Activated naive CD4-positive, alpha-beta T cell treated with anti-CD3 and anti-CD28 coated beads for 36 hours (primary cell): ENCODE data around the gene MICAL2. TPM values are rescaled to one million over a fixed set of nuclear protein-coding genes. Genes with fewer than 3 reads are reported as not detected.
A peak's percentile ranks its signal among the peaks of the same experiment; 100 is the strongest.

ENCODE experiments used
- CTCF ChIA-PET: fragments of 350-600 bp; sonication (Branson Sonifier 250); formaldehyde crosslinking; loops from one replicate; lab custom pipeline; 2021; ENCODE audit warnings: antibody characterized with exemption; lab: Charles Lee
- DNase-seq: peaks from one replicate; pipeline ENCODE4 v3.0.0-alpha.2; 2020
- H3K27ac Mint-ChIP-seq: one replicate; pipeline ENCODE4 v1.8.0; 2021; ENCODE audit warnings: mild to moderate bottlenecking, mixed read lengths
- H3K27me3 Mint-ChIP-seq: one replicate; pipeline ENCODE4 v1.8.0; 2021; ENCODE audit warnings: low read depth, mixed read lengths
- H3K36me3 Mint-ChIP-seq: one replicate; pipeline ENCODE4 v1.8.0; 2021; ENCODE audit warnings: low read depth, mixed read lengths
- H3K4me1 Mint-ChIP-seq: one replicate; pipeline ENCODE4 v1.8.0; 2021; ENCODE audit warnings: low read depth, mixed read lengths
- H3K4me3 Mint-ChIP-seq: one replicate; pipeline ENCODE4 v1.8.0; 2021; ENCODE audit warnings: mild to moderate bottlenecking, moderate library complexity, mixed read lengths
- H3K9me3 Mint-ChIP-seq: one replicate; pipeline ENCODE4 v1.8.0; 2021; ENCODE audit warnings: mixed read lengths
- intact Hi-C: fragments of 100-400 bp; cut with micrococcal nuclease; formaldehyde crosslinking; loops from one replicate; pipeline ENCODE4 v1.15.1; 2023
- total RNA-seq, 2 experiments: library from RNA; stranded (reverse); gene quantifications; one replicate each; pipeline ENCODE4 v1.2.3, GENCODE V29; 2021

The MICAL2 gene
- total RNA-seq, 2 experiments from 2014 or later, result 48.7 to 54.6 TPM

GRCh38 chr11:12226093-12226492 lies 115.7 kb downstream of the MICAL2 start:
- CTCF ChIA-PET, result interaction anchor here (0.7 to 3.9 kb wide), 2 partner anchors 10 to 48 kb away, joined by 3 to 28 read pairs; no protein-coding TSS in a partner anchor
- H3K36me3 Mint-ChIP-seq, result peaks cover 28% of the 10 kb centered on the region
- peaks cover 31% of the 10 kb centered on the region for H3K4me1 Mint-ChIP-seq
- no peak for DNase-seq
- H3K4me3 Mint-ChIP-seq, result no peak overlapping the region
- no peak overlapping the region for H3K27ac Mint-ChIP-seq
- intact Hi-C loops, result no loop called here
- no peaks in the 10 kb centered on the region for H3K27me3 Mint-ChIP-seq
- no peaks in the 10 kb centered on the region for H3K9me3 Mint-ChIP-seq

GRCh38 chr11:12229450-12230229 lies 119.2 kb downstream of the MICAL2 start:
- peaks cover 32% of the 10 kb centered on the region for H3K36me3 Mint-ChIP-seq
- no peaks in the 10 kb centered on the region for H3K9me3 Mint-ChIP-seq
- no peak for DNase-seq
- H3K27ac Mint-ChIP-seq, result no peak overlapping the region
- no peaks in the 10 kb centered on the region for H3K27me3 Mint-ChIP-seq
- H3K4me3 Mint-ChIP-seq, result no peak overlapping the region
- CTCF ChIA-PET, result no interaction called here
- intact Hi-C loops, result no loop called here
- peaks cover 9% of the 10 kb centered on the region for H3K4me1 Mint-ChIP-seq

- Mint-ChIP-seq H3K4me1 (peaks cover 19% of the 10 kb centered on the region), H3K27ac (no peak overlapping the region), H3K27me3 (no peaks in the 10 kb centered on the region), H3K36me3 (peaks cover 24% of the 10 kb centered on the region), H3K4me3 (no peak overlapping the region), H3K9me3 (no peaks in the 10 kb centered on the region)
- intact Hi-C loops, result no loop called here
- DNase-seq, result no peak
- CTCF ChIA-PET, result no interaction called here
These were observed 121.8 kb downstream of the MICAL2 start for GRCh38 chr11:12232160-12232559.

DNA sequence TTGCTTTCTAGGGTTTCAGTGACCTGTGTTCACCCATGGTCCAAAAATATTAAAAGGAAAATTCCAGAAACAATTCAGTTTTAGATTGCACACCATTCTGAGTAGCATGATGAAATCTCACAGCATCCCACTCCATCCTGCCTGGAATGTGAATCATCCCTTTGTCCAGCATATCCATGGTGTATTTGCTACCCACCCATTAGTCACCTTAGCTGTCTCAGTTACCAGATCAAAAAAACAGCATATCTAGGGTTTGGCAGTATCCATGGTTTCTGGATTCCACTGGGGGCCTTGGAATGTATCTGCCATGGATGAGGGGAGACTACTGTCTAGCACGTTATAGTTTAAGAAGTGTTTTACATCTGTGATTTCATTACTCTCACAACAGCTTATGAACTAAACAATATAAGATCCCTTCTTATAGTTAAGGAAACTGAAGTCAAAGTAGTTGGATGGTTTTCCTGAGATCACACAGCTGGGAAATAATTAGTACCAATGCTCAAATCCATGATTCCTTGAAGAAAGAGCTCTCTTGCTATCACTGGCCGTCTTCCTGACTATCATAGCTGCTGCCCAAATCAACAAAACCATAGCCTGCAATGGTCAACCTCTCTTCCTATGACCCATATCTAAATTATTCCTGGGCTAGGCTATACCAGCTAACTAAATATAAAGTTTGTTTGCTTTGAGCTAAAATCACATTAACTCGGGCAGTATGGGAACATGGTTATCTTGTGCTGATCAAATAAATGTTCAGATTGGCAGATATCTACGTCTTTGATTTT lies 122.6 kb downstream of the MICAL2 start:
- DNase-seq, result no peak
- Mint-ChIP-seq H3K36me3 (peaks cover 23% of the 10 kb centered on the region), H3K27ac (no peak overlapping the region), H3K4me3 (no peak overlapping the region), H3K9me3 (no peaks in the 10 kb centered on the region), H3K27me3 (no peaks in the 10 kb centered on the region), H3K4me1 (peaks cover 19% of the 10 kb centered on the region)
- CTCF ChIA-PET, result interaction anchor here (0.6 to 1.2 kb wide), 6 partner anchors 12 to 185 kb away, joined by 3 to 6 read pairs (median 3); no protein-coding TSS in a partner anchor
- intact Hi-C loops, result no loop called here

- intact Hi-C loops, result no loop called here
- CTCF ChIA-PET, result interaction anchor here (0.6 to 1.2 kb wide), 6 partner anchors 11 to 186 kb away, joined by 3 to 6 read pairs (median 3); no protein-coding TSS in a partner anchor
- H3K4me1 Mint-ChIP-seq, result peaks cover 19% of the 10 kb centered on the region
- peaks cover 23% of the 10 kb centered on the region for H3K36me3 Mint-ChIP-seq
- no peak overlapping the region for H3K27ac Mint-ChIP-seq
- no peak for DNase-seq
- H3K9me3 Mint-ChIP-seq, result no peaks in the 10 kb centered on the region
- H3K27me3 Mint-ChIP-seq, result no peaks in the 10 kb centered on the region
- H3K4me3 Mint-ChIP-seq, result no peak overlapping the region
These were observed 123.2 kb downstream of the MICAL2 start for GRCh38 chr11:12233602-12233925.

GRCh38 chr11:12234221-12234620 lies 123.8 kb downstream of the MICAL2 start:
- CTCF ChIA-PET, result interaction anchor here (0.7 to 1.0 kb wide), 3 partner anchors 9 to 47 kb away, joined by 3 to 4 read pairs (median 4); no protein-coding TSS in a partner anchor
- peaks cover 22% of the 10 kb centered on the region for H3K36me3 Mint-ChIP-seq
- H3K27me3 Mint-ChIP-seq, result no peaks in the 10 kb centered on the region
- intact Hi-C loops, result no loop called here
- H3K4me1 Mint-ChIP-seq, result peaks cover 19% of the 10 kb centered on the region
- H3K4me3 Mint-ChIP-seq, result no peak overlapping the region
- DNase-seq, result no peak
- H3K27ac Mint-ChIP-seq, result no peak overlapping the region
- H3K9me3 Mint-ChIP-seq, result no peaks in the 10 kb centered on the region

- Mint-ChIP-seq H3K36me3 (peaks cover 17% of the 10 kb centered on the region), H3K9me3 (no peaks in the 10 kb centered on the region), H3K27me3 (no peaks in the 10 kb centered on the region), H3K4me3 (no peak overlapping the region), H3K27ac (no peak overlapping the region), H3K4me1 (peaks cover 19% of the 10 kb centered on the region)
- intact Hi-C loops, result loop anchor here (5.0 kb wide), 1 partner anchor 38 kb away; no protein-coding TSS in a partner anchor
- CTCF ChIA-PET, result interaction anchor here (0.7 to 3.7 kb wide), 16 partner anchors 8 to 191 kb away, joined by 4 to 37 read pairs (median 12); partner anchors contain the start of gene MICAL2
- no peak for DNase-seq
These were observed 124.7 kb downstream of the MICAL2 start for GRCh38 chr11:12235080-12235479.

GRCh38 chr11:12235553-12235946 lies 125.2 kb downstream of the MICAL2 start:
- intact Hi-C loops, result loop anchor here (5.0 kb wide), 1 partner anchor 38 kb away; no protein-coding TSS in a partner anchor
- H3K36me3 Mint-ChIP-seq, result peaks cover 13% of the 10 kb centered on the region
- no peak overlapping the region for H3K4me3 Mint-ChIP-seq
- H3K9me3 Mint-ChIP-seq, result no peaks in the 10 kb centered on the region
- DNase-seq, result peak; percentile 47
- H3K27me3 Mint-ChIP-seq, result no peaks in the 10 kb centered on the region
- CTCF ChIA-PET, result interaction anchor here (0.7 to 3.7 kb wide), 29 partner anchors 8 to 191 kb away, joined by 3 to 37 read pairs (median 6); partner anchors contain the start of gene MICAL2
- H3K27ac Mint-ChIP-seq, result peak overlapping the region; percentile 56
- H3K4me1 Mint-ChIP-seq, result peaks cover 19% of the 10 kb centered on the region

GRCh38 chr11:12235947-12236743 lies 125.8 kb downstream of the MICAL2 start:
- Mint-ChIP-seq H3K4me3 (no peak overlapping the region), H3K36me3 (peaks cover 10% of the 10 kb centered on the region), H3K27me3 (no peaks in the 10 kb centered on the region), H3K27ac (peak overlapping the region; percentile 72), H3K9me3 (no peaks in the 10 kb centered on the region), H3K4me1 (peaks cover 19% of the 10 kb centered on the region)
- intact Hi-C loops, result loop anchor here (1.0 to 5.0 kb wide), 10 partner anchors 29 to 189 kb away; no protein-coding TSS in a partner anchor
- CTCF ChIA-PET, result interaction anchor here (0.7 to 3.7 kb wide), 35 partner anchors 9 to 192 kb away, joined by 3 to 37 read pairs (median 5); partner anchors contain the start of gene MICAL2
- peak; percentile 72 for DNase-seq

DNA sequence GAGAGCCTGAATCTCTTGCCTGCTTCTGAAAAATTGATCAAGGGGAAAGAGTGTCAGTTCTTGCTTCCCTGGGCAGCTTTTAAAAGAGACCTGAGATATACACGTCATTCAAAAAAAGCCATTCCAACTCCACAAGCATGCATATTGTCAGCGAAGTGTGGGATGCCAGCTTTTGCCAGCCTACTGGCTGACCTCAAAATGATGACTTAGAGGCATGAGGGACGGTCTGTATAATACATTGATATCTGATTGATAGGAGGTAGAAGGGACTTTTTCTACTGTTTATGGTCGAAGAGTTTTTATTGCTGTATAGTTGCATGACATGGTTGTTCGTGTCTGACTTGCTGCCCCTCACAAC lies 126.3 kb downstream of the MICAL2 start:
- Mint-ChIP-seq H3K36me3 (peaks cover 12% of the 10 kb centered on the region), H3K4me1 (peaks cover 24% of the 10 kb centered on the region), H3K9me3 (no peaks in the 10 kb centered on the region), H3K27ac (no peak overlapping the region), H3K4me3 (no peak overlapping the region), H3K27me3 (no peaks in the 10 kb centered on the region)
- CTCF ChIA-PET, result interaction anchor here (0.8 to 3.7 kb wide), 28 partner anchors 10 to 192 kb away, joined by 3 to 37 read pairs (median 6); partner anchors contain the start of gene MICAL2
- intact Hi-C loops, result loop anchor here (1.0 to 5.0 kb wide), 10 partner anchors 29 to 189 kb away; no protein-coding TSS in a partner anchor
- no peak for DNase-seq

GRCh38 chr11:12237381-12237784 lies 127.0 kb downstream of the MICAL2 start:
- intact Hi-C loops, result loop anchor here (5.0 kb wide), 1 partner anchor 40 kb away; no protein-coding TSS in a partner anchor
- H3K9me3 Mint-ChIP-seq, result no peaks in the 10 kb centered on the region
- H3K36me3 Mint-ChIP-seq, result peaks cover 8% of the 10 kb centered on the region
- no peak overlapping the region for H3K4me3 Mint-ChIP-seq
- CTCF ChIA-PET, result interaction anchor here (0.9 to 3.7 kb wide), 16 partner anchors 9 to 193 kb away, joined by 3 to 37 read pairs (median 10); no protein-coding TSS in a partner anchor
- H3K4me1 Mint-ChIP-seq, result peaks cover 30% of the 10 kb centered on the region
- H3K27ac Mint-ChIP-seq, result no peak overlapping the region
- no peaks in the 10 kb centered on the region for H3K27me3 Mint-ChIP-seq
- DNase-seq, result no peak
